Measurements from ENCODE around the gene UPF3A. TPM values are rescaled to one million over a fixed set of nuclear protein-coding genes. Genes with fewer than 3 reads are reported as not detected.

UPF3A gene
- total and polyA plus RNA-seq, 9 of the 15 experiments (the other 6 are each of a cell fraction or from before 2014, with no cell fraction given), result 15.6 to 76.5 (median 40.9) TPM

DNA sequence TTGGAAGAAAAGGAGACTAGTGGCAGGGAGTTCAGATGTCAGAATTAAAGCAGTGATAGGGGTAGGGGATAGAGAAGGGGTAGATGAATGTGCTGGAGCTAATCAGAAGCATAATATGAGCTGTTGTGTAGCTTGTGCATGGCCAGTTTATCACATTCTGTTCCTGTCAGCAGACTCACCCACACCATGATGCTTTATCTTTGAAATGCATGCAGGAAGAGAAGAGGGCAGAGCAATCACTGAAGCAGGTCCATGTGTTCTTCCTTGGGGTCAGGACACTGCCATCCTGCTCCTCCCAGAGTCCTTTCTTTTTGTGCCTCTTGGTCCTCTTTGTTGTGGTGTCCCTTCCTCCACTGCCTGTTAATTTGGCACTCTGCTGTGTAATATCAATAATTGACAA is 38.7 kb downstream of the UPF3A start (continued):
- TF ChIP-seq TEAD4 (IDR thresholded peaks at IDR 0.05; ENCODE audit: low read length), result peak; percentile 32; the same call in 1 of the 2 replicates
- no peak for TF ChIP-seq TEAD4 (CRISPR knock-in tag; IDR thresholded peaks at IDR 0.05; ENCODE audit: borderline replicate concordance)
- TF ChIP-seq ZKSCAN8 (CRISPR knock-in tag; IDR thresholded peaks at IDR 0.05), result peak; percentile 62; the same call in 1 of the 2 replicates
- TF ChIP-seq NFIC (IDR thresholded peaks at IDR 0.05), result peak; percentile 15; the same call in 1 of the 2 replicates
- peak; percentile 23; the same call in 1 of the 2 replicates for TF ChIP-seq EP300 (IDR thresholded peaks at IDR 0.05; ENCODE audit: low read length)
- no peak for TF ChIP-seq TGIF2 (CRISPR knock-in tag; IDR thresholded peaks at IDR 0.05)
- TF ChIP-seq, protein P1, sequence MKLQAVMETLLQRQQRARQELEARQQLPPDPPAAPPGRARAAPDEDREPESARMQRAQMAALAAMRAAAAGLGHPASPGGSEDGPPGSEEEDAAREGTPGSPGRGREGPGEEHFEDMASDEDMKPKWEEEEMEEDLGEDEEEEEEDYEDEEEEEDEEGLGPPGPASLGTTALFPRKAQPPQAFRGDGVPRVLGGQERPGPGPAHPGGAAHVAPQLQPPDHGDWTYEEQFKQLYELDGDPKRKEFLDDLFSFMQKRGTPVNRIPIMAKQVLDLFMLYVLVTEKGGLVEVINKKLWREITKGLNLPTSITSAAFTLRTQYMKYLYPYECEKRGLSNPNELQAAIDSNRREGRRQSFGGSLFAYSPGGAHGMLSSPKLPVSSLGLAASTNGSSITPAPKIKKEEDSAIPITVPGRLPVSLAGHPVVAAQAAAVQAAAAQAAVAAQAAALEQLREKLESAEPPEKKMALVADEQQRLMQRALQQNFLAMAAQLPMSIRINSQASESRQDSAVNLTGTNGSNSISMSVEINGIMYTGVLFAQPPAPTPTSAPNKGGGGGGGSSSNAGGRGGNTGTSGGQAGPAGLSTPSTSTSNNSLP (IDR thresholded peaks at IDR 0.05; ENCODE audit: borderline replicate concordance, low read depth, low read length), result 0 out of 2 replicates have a peak, but pooled peaks have one; percentile 24
- no peak for TF ChIP-seq RBM22 (IDR thresholded peaks at IDR 0.05; ENCODE audit: low read depth, low read length, poor library complexity, severe bottlenecking)
- TF ChIP-seq NCOR1 (IDR thresholded peaks at IDR 0.05), result peak; percentile 65; the same call in 1 of the 2 replicates
- peak in 1 of 2 experiments; percentile 47; a peak in 1 of 4 replicates for TF ChIP-seq HDAC1 (IDR thresholded peaks at IDR 0.05)
- TF ChIP-seq PTBP1 (IDR thresholded peaks at IDR 0.05; ENCODE audit: low read depth, low read length), result no peak
- peak; percentile 33; the same call in 1 of the 2 replicates for TF ChIP-seq STAT5A (IDR thresholded peaks at IDR 0.05; ENCODE audit: borderline replicate concordance, low read length)
- TF ChIP-seq ZNF133 (CRISPR knock-in tag; IDR thresholded peaks at IDR 0.05), result no peak
- TF ChIP-seq CBX2 (IDR thresholded peaks at IDR 0.05; ENCODE audit: insufficient read depth, low read length, poor library complexity, severe bottlenecking), result no peak
- no peak for TF ChIP-seq SMARCC2 (IDR thresholded peaks at IDR 0.05; ENCODE audit: low read depth)
- no peak for TF ChIP-seq SPI1 (IDR thresholded peaks at IDR 0.05; ENCODE audit: borderline replicate concordance, low read depth, low read length)
- peak; percentile 90 for TF ChIP-seq CBFA2T3 (IDR thresholded peaks at IDR 0.05)
- TF ChIP-seq, protein P2, sequence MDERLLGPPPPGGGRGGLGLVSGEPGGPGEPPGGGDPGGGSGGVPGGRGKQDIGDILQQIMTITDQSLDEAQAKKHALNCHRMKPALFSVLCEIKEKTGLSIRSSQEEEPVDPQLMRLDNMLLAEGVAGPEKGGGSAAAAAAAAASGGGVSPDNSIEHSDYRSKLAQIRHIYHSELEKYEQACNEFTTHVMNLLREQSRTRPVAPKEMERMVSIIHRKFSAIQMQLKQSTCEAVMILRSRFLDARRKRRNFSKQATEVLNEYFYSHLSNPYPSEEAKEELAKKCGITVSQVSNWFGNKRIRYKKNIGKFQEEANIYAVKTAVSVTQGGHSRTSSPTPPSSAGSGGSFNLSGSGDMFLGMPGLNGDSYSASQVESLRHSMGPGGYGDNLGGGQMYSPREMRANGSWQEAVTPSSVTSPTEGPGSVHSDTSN (CRISPR knock-in tag; IDR thresholded peaks at IDR 0.05; ENCODE audit: low read depth), result no peak
- TF ChIP-seq, protein P2 (tag; conservative IDR thresholded peaks at IDR 0.05; ENCODE audit: low read depth), result peak; percentile 47; the same call in 1 of the 2 replicates
- TF ChIP-seq CBFA2T2 (conservative IDR thresholded peaks at IDR 0.05), result peak; percentile 77
- TF ChIP-seq KDM4B (IDR thresholded peaks at IDR 0.05; ENCODE audit: borderline replicate concordance in 2 of 2, low read depth in 1 of 2), result no peak
- TF ChIP-seq HDGF (IDR thresholded peaks at IDR 0.05), result no peak
- no peak for TF ChIP-seq LEF1 (IDR thresholded peaks at IDR 0.05)
- no peak for TF ChIP-seq CREBBP (IDR thresholded peaks at IDR 0.05; ENCODE audit: low read depth, low read length)
- peak; percentile 28; the same call in 1 of the 2 replicates for TF ChIP-seq SMARCA4 (IDR thresholded peaks at IDR 0.05)

Measured in K562 (cell line).